Left colon (tissue), 2 donors: ENCODE measurements around the gene SUDS3. TPM values are rescaled to one million over a fixed set of nuclear protein-coding genes. Genes with fewer than 3 reads are reported as not detected.
A peak's percentile ranks its signal among the peaks of the same experiment; 100 is the strongest.
"Not testable (repeated sequence)": the region's sequence is repeated elsewhere in the genome, so short reads cannot be mapped to it uniquely, and the experiment has no call there.

Experiments
- ATAC-seq: fragments of 200-7000 bp; cut with Tn5 transposase; one replicate; pipeline ENCODE4 v1.9.1; 2020; ENCODE audit warnings: mild to moderate bottlenecking, moderate library complexity
- DNase-seq, 2 donors: peaks; one replicate each; pipeline ENCODE4 v3.0.0-alpha.2; 2020
- intact Hi-C, 2 donors: fragments of 100-400 bp; cut with DNase I in 1 of 2; cut with micrococcal nuclease in 1 of 2; formaldehyde crosslinking; loops; one replicate each; pipeline versions ENCODE4 v1.11.2 to v1.14.0; 2022; cut with DNase I, micrococcal nuclease
- total RNA-seq, 2 donors: library from RNA; stranded (reverse); fragmentation: NEBNext Ultra II Directional; extraction: Animal tissue kit (Norgen Biotek cat#: 25700); gene quantifications; one replicate each; pipeline ENCODE4 v1.2.1, GENCODE V29; 2021
- donor health status: DM: no; HTN: no; CAD: no.
- donor health status: DM: yes; HTN: yes; CAD: no.

Gene SUDS3
- total RNA-seq, 2 donors from 2014 or later = 44.9 to 48.7 TPM

- no peak for DNase-seq
- intact Hi-C loops = loop anchor here (5.0 to 10.0 kb wide), 2 partner anchors 191 to 193 kb away; no protein-coding TSS in a partner anchor
- ATAC-seq = no peak
These were observed 1.0 kb upstream of the SUDS3 start for GRCh38 chr12:118375348-118375747.

- ATAC-seq (no peak), DNase-seq (peak in 1 of 2 donors; percentile 14)
- intact Hi-C loops = loop anchor here (5.0 to 10.0 kb wide), 2 partner anchors 192 to 195 kb away; no protein-coding TSS in a partner anchor
These were observed 897 bp downstream of the SUDS3 start for GRCh38 chr12:118377021-118377883.

- ATAC-seq (no peak), DNase-seq (peak in 1 of 2 donors; percentile 66)
- intact Hi-C loops = loop anchor here (5.0 to 10.0 kb wide), 2 partner anchors 193 to 196 kb away; no protein-coding TSS in a partner anchor
These were observed 1.6 kb downstream of the SUDS3 start for GRCh38 chr12:118377884-118378470.

- intact Hi-C loops = no loop called here
- ATAC-seq = no peak
- no peak for DNase-seq
These were observed 15.1 kb downstream of the SUDS3 start for GRCh38 chr12:118391424-118391823.

- intact Hi-C loops = no loop called here
- ATAC-seq (no peak), DNase-seq (no peak)
These were observed 15.5 kb downstream of the SUDS3 start for GRCh38 chr12:118391836-118392235.

- intact Hi-C loops = no loop called here
- DNase-seq (no peak), ATAC-seq (no peak)
These were observed 21.5 kb downstream of the SUDS3 start for GRCh38 chr12:118397708-118398440.

- ATAC-seq (no peak), DNase-seq (no peak)
- intact Hi-C loops = no loop called here
These were observed 22.2 kb downstream of the SUDS3 start for GRCh38 chr12:118398524-118398923.

GRCh38 chr12:118398940-118399339 lies 22.6 kb downstream of the SUDS3 start:
- ATAC-seq (no peak), DNase-seq (no peak)
- intact Hi-C loops = no loop called here

GRCh38 chr12:118402251-118402650 lies 25.9 kb downstream of the SUDS3 start:
- intact Hi-C loops = loop anchor here in 1 of 2 donors (10.0 kb wide), 2 partner anchors 633 to 1143 kb away; no protein-coding TSS in a partner anchor
- ATAC-seq (no peak), DNase-seq (no peak)

GRCh38 chr12:118404876-118405521 lies 28.6 kb downstream of the SUDS3 start:
- ATAC-seq = peak; percentile 63
- intact Hi-C loops = loop anchor here in 1 of 2 donors (10.0 kb wide), 2 partner anchors 630 to 1140 kb away; no protein-coding TSS in a partner anchor
- peak; percentile 33 to 79 for DNase-seq

GRCh38 chr12:118408241-118408640 lies 31.9 kb downstream of the SUDS3 start:
- not testable (repeated sequence) for DNase-seq, ATAC-seq
- intact Hi-C loops = loop anchor here in 1 of 2 donors (10.0 kb wide), 2 partner anchors 627 to 1137 kb away; no protein-coding TSS in a partner anchor

GRCh38 chr12:118409834-118410233 lies 33.5 kb downstream of the SUDS3 start:
- intact Hi-C loops = loop anchor here in 1 of 2 donors (10.0 kb wide), 2 partner anchors 625 to 1135 kb away; no protein-coding TSS in a partner anchor
- ATAC-seq (peak; percentile 65), DNase-seq (no peak)

- DNase-seq (no peak), ATAC-seq (no peak)
- intact Hi-C loops = no loop called here
These were observed 41.6 kb downstream of the SUDS3 start for GRCh38 chr12:118417942-118418341.

GRCh38 chr12:118418385-118419057 lies 42.2 kb downstream of the SUDS3 start:
- no peak for ATAC-seq

GRCh38 chr12:118420673-118421072 lies 44.3 kb downstream of the SUDS3 start:
- intact Hi-C loops = no loop called here
- DNase-seq (no peak), ATAC-seq (no peak)

More at GRCh38 chr12:118418385-118419057, 42.2 kb downstream of the SUDS3 start:
- intact Hi-C loops = no loop called here
- DNase-seq = no peak

- intact Hi-C loops = no loop called here
- DNase-seq (no peak), ATAC-seq (no peak)
These were observed 48.5 kb downstream of the SUDS3 start for GRCh38 chr12:118424884-118425283.

- intact Hi-C loops = no loop called here
- DNase-seq (no peak), ATAC-seq (no peak)
These were observed 49.0 kb downstream of the SUDS3 start for GRCh38 chr12:118425364-118425763.

- intact Hi-C loops = no loop called here
- DNase-seq (no peak), ATAC-seq (no peak)
These were observed 51.5 kb downstream of the SUDS3 start for GRCh38 chr12:118427819-118428218.
